Measurements from ENCODE around the gene SMIM35. TPM values are rescaled to one million over a fixed set of nuclear protein-coding genes. Genes with fewer than 3 reads are reported as not detected.
A peak's percentile ranks its signal among the peaks of the same experiment; 100 is the strongest.

The SMIM35 gene
- total and polyA plus RNA-seq, 4 experiments from 2014 or later = 0.21 to 0.76 (median 0.50) TPM

DNA sequence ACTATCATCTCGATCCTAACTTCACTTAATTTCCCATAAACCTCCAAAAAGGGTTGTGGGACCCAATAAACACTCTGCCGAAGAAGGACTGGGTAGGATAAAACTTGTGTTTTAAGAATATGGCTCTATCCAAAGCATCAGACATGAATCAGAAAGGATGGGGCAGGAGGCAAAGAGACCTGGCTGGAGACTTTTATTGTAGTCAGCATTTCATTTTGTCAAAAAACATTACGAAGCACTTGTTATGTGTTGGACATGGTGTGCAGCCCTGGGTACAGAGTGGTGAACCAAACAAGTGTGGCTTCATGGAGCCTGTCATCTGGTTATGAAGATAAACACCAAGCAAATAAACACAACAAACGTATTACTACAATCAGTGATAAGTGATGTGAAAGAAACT is 83.3 kb downstream of the SMIM35 start:
- peak overlapping the region; percentile 86 to 96 (median 91) for H3K27ac Mint-ChIP-seq
- POLR2A ChIA-PET (ENCODE audit: partially characterized antibody) = interaction anchor here (1.2 to 51.5 kb wide), 9 partner anchors 1 to 196 kb away, joined by 4 to 2125 read pairs (median 41); partner anchors contain the start of gene IL10RA
- H3K4me1 Mint-ChIP-seq = peaks cover 75 to 100% (median 94%) of the 10 kb centered on the region in 4 donors
- H3K27me3 Mint-ChIP-seq = no peaks in the 10 kb centered on the region
- H3K4me1 ChIP-seq (ENCODE audit: insufficient read depth, low read length) = peaks cover 100% of the 10 kb centered on the region
- H3K36me3 ChIP-seq (ENCODE audit: insufficient read depth, low read length) = peaks cover 23% of the 10 kb centered on the region
- H3K27me3 ChIP-seq (ENCODE audit: insufficient read depth, low read length) = no peaks in the 10 kb centered on the region
- CTCF ChIA-PET (ENCODE audit: partially characterized antibody) = interaction anchor here (1.1 to 19.1 kb wide), 8 partner anchors 10 to 196 kb away, joined by 3 to 211 read pairs (median 10); partner anchors contain the start of gene IL10RA
- H3K36me3 Mint-ChIP-seq = peaks cover 17 to 28% of the 10 kb centered on the region in 2 donors
- peaks cover 0 to 9% (median 4%) of the 10 kb centered on the region in 8 donors for H3K9me3 Mint-ChIP-seq
- peak overlapping the region; percentile 56 to 82 (median 70) for H3K4me3 Mint-ChIP-seq
- no peaks in the 10 kb centered on the region for H3K9me3 ChIP-seq (ENCODE audit: control insufficient read depth in 1 of 2, low read length in 2 of 2)
- intact Hi-C loops (cut with micrococcal nuclease) = loop anchor here (1.0 to 5.0 kb wide), 3 partner anchors 17 to 161 kb away; partner anchors contain the start of gene IL10RA
- peak overlapping the region in 1 of 2 donors; percentile 5 for H3K4me3 ChIP-seq (ENCODE audit: low read length in 2 of 2)
- peak in 1 of 5 donors; percentile 42 for DNase-seq
- H3K27ac ChIP-seq (ENCODE audit: low read depth, low read length) = peak overlapping the region; percentile 53

DNA sequence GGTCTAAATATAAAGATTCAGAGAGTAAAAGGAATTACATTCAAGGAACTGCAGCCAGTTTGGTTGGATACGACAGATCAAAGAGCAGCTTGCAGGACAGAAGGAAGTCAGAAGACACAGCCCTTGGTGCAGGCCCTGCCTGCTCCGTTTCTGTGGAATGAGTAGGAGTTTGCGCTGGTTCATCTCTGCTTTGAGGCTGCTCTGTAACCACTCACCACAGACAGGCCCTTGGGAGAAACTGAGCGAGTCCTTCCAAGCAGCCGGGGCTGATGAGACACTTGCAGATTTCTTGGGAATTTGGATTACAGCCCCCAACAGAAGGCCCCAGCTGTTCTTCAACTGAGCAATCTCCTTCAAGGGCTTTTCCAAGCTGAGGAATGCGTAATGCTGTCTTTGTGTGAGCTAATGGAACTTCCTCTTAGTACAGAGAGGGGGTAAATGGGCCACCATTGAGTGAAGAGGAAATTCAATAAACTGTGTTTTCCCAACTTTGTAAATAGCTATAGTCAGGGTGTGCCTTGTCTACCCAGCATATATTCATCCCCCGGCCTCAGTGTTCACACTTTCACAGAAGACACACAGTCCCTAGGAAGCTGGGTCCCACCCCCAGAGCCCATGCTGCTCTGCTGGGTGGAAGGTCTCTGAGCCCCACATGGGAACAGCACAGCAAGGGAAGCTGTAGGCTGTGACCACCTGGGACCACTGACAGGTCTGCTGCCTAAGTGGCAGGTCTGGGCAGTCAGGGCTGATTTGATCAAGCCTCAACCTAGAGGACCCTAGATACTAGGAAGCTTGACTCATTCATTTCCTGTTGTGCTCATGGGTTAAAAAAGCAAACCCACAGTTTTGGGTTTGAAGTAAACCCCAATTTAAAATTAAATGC is 84.0 kb downstream of the SMIM35 start:
- CTCF ChIA-PET (ENCODE audit: partially characterized antibody) = interaction anchor here (1.0 to 19.1 kb wide), 11 partner anchors 9 to 195 kb away, joined by 3 to 211 read pairs (median 4); partner anchors contain the start of gene IL10RA
- peak overlapping the region; percentile 86 to 96 (median 91) for H3K27ac Mint-ChIP-seq

DNA sequence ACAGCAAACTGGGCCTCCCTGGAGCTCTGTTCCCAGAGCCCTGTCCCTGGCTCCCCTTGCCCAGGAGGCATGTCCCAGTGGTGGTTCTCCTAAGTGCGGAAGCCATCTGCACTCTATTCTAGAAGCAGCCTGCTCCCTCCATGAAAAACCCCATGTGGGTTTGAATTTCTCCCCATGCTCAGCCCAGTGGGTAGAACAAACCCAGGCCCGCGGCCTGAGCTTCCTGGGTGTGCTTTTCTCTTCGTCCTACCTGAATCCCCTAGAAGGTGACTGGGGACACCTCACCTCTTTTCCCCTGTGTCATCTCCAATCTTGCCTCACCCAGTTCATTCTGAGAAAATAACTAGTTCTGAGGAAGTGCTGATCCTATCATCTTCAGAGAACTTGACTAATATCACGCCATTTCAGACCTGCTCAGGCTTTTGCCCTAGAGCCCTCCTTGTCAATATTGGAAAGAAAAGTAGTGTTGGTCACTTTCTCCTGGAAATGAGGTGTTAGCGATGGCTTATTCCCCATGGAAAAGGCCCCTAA is 84.7 kb downstream of the SMIM35 start:
- no peaks in the 10 kb centered on the region for H3K27me3 Mint-ChIP-seq
- POLR2A ChIA-PET (ENCODE audit: partially characterized antibody) = interaction anchor here (0.8 to 51.5 kb wide), 16 partner anchors 2 to 675 kb away, joined by 3 to 2125 read pairs (median 5); partner anchors contain the start of genes CD3G, CEP164, FXYD6 and IL10RA
- H3K4me1 Mint-ChIP-seq = peaks cover 76 to 100% (median 95%) of the 10 kb centered on the region in 4 donors
- H3K36me3 ChIP-seq (ENCODE audit: insufficient read depth, low read length) = peaks cover 37% of the 10 kb centered on the region
- H3K9me3 ChIP-seq (ENCODE audit: control insufficient read depth in 1 of 2, low read length in 2 of 2) = no peaks in the 10 kb centered on the region
- H3K9me3 Mint-ChIP-seq = peaks cover 0 to 9% (median 4%) of the 10 kb centered on the region in 8 donors
- no peaks in the 10 kb centered on the region for H3K27me3 ChIP-seq (ENCODE audit: insufficient read depth, low read length)
- DNase-seq = peak in 4 of 5 donors; percentile 26 to 70 (median 36)
- H3K27ac ChIP-seq (ENCODE audit: low read depth, low read length) = peak overlapping the region; percentile 53
- intact Hi-C loops (cut with micrococcal nuclease) = loop anchor here (1.0 to 5.0 kb wide), 3 partner anchors 15 to 160 kb away; partner anchors contain the start of gene IL10RA
- peaks cover 100% of the 10 kb centered on the region for H3K4me1 ChIP-seq (ENCODE audit: insufficient read depth, low read length)
- H3K4me3 ChIP-seq (ENCODE audit: low read length in 2 of 2) = peak overlapping the region; percentile 5 to 17
- peaks cover 30 to 42% of the 10 kb centered on the region in 2 donors for H3K36me3 Mint-ChIP-seq
- CTCF ChIA-PET (ENCODE audit: partially characterized antibody) = interaction anchor here (1.0 to 19.1 kb wide), 9 partner anchors 8 to 195 kb away, joined by 3 to 211 read pairs (median 4); partner anchors contain the start of gene IL10RA
- H3K4me3 Mint-ChIP-seq = peak overlapping the region; percentile 56 to 82 (median 67)
- peak overlapping the region; percentile 86 to 96 (median 91) for H3K27ac Mint-ChIP-seq

More for the DNA sequence above, 84.0 kb downstream of the SMIM35 start:
- peaks cover 0 to 9% (median 4%) of the 10 kb centered on the region in 8 donors for H3K9me3 Mint-ChIP-seq
- intact Hi-C loops (cut with micrococcal nuclease) = loop anchor here (1.0 to 5.0 kb wide), 4 partner anchors 16 to 160 kb away; partner anchors contain the start of gene IL10RA
- H3K4me1 Mint-ChIP-seq = peaks cover 76 to 100% (median 95%) of the 10 kb centered on the region in 4 donors
- H3K27ac ChIP-seq (ENCODE audit: low read depth, low read length) = peak overlapping the region; percentile 53
- H3K4me1 ChIP-seq (ENCODE audit: insufficient read depth, low read length) = peaks cover 100% of the 10 kb centered on the region
- no peaks in the 10 kb centered on the region for H3K27me3 ChIP-seq (ENCODE audit: insufficient read depth, low read length)
- POLR2A ChIA-PET (ENCODE audit: partially characterized antibody) = interaction anchor here (0.7 to 51.5 kb wide), 15 partner anchors 2 to 195 kb away, joined by 3 to 2125 read pairs (median 5); partner anchors contain the start of genes FXYD6 and IL10RA
- peak; percentile 26 to 68 (median 32) for DNase-seq
- peaks cover 30% of the 10 kb centered on the region for H3K36me3 ChIP-seq (ENCODE audit: insufficient read depth, low read length)
- H3K27me3 Mint-ChIP-seq = no peaks in the 10 kb centered on the region
- H3K4me3 Mint-ChIP-seq = peak overlapping the region; percentile 56 to 82 (median 70)
- H3K9me3 ChIP-seq (ENCODE audit: control insufficient read depth in 1 of 2, low read length in 2 of 2) = no peaks in the 10 kb centered on the region
- peaks cover 23 to 35% of the 10 kb centered on the region in 2 donors for H3K36me3 Mint-ChIP-seq
- peak overlapping the region; percentile 5 to 14 for H3K4me3 ChIP-seq (ENCODE audit: low read length in 2 of 2)

DNA sequence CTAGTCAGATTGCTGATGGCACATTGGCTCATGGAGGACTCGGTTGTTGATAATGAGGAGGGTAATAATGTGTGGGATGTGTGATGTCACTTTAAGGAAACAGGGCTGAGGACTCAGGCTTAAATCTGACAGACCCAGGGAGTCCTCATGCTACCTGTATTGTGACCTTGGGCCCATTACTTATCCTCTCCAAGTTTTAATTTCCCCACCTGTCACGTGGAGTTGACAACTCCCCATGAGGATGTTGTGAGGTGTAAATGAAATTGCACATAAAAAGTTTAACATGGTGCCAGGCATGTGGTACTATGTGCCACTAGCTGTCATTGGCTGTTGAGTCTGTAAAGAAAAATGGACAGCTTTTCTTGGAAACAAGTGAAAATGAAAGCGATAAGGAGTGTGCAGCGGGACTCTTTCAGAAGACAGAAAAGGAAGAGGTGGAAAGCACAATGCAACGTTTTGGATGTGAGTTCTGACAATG is 85.2 kb downstream of the SMIM35 start:
- Mint-ChIP-seq H3K27me3 (no peaks in the 10 kb centered on the region), H3K9me3 (peaks cover 0 to 9% (median 4%) of the 10 kb centered on the region in 8 donors), H3K36me3 (peaks cover 35 to 48% of the 10 kb centered on the region in 2 donors), H3K27ac (peak overlapping the region; percentile 86 to 96 (median 91)), H3K4me3 (peak overlapping the region; percentile 56 to 82 (median 70)), H3K4me1 (peaks cover 76 to 100% (median 94%) of the 10 kb centered on the region in 4 donors)
- peak overlapping the region; percentile 0 to 17 for H3K4me3 ChIP-seq (ENCODE audit: low read length in 2 of 2)
- peak overlapping the region; percentile 53 for H3K27ac ChIP-seq (ENCODE audit: low read depth, low read length)
- H3K36me3 ChIP-seq (ENCODE audit: insufficient read depth, low read length) = peaks cover 43% of the 10 kb centered on the region
- H3K9me3 ChIP-seq (ENCODE audit: control insufficient read depth in 1 of 2, low read length in 2 of 2) = no peaks in the 10 kb centered on the region
- POLR2A ChIA-PET (ENCODE audit: partially characterized antibody) = interaction anchor here (0.7 to 51.5 kb wide), 16 partner anchors 3 to 674 kb away, joined by 3 to 2125 read pairs (median 5); partner anchors contain the start of genes CD3G, CEP164 and IL10RA
- no peaks in the 10 kb centered on the region for H3K27me3 ChIP-seq (ENCODE audit: insufficient read depth, low read length)
- intact Hi-C loops (cut with micrococcal nuclease) = loop anchor here (5.0 kb wide), 1 partner anchor 159 kb away; no protein-coding TSS in a partner anchor
- peaks cover 100% of the 10 kb centered on the region for H3K4me1 ChIP-seq (ENCODE audit: insufficient read depth, low read length)
- CTCF ChIA-PET (ENCODE audit: partially characterized antibody) = interaction anchor here (1.1 to 19.1 kb wide), 8 partner anchors 12 to 185 kb away, joined by 3 to 211 read pairs (median 10); partner anchors contain the start of gene IL10RA
- peak; percentile 43 to 60 (median 53) for DNase-seq

DNA sequence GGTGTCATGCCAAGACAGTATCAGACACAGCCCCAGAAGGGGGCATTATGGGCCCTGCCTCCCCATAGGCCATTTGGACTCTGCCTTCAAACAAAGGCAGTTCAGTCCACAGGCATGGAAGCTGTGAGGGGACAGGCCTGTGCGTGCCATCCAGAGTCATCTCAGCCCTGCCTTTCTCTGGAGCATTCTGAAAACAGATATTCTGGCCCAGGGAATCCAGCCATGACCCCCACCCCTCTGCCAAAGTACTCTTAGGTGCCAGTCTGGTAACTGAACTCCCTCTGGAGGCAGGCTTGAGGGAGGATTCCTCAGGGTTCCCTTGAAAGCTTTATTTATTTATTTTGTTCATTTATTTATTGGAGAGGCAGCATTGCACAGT is 85.9 kb downstream of the SMIM35 start:
- ChIA-PET CTCF (ENCODE audit: partially characterized antibody) (interaction anchor here (1.0 to 19.1 kb wide), 11 partner anchors 12 to 191 kb away, joined by 3 to 211 read pairs (median 5); partner anchors contain the start of gene IL10RA), POLR2A (ENCODE audit: partially characterized antibody) (interaction anchor here (1.1 to 51.5 kb wide), 12 partner anchors 4 to 185 kb away, joined by 3 to 2125 read pairs (median 8); partner anchors contain the start of gene IL10RA)
- peaks cover 0 to 9% (median 4%) of the 10 kb centered on the region in 8 donors for H3K9me3 Mint-ChIP-seq
- peaks cover 41 to 54% of the 10 kb centered on the region in 2 donors for H3K36me3 Mint-ChIP-seq
- peaks cover 70 to 99% (median 93%) of the 10 kb centered on the region in 4 donors for H3K4me1 Mint-ChIP-seq
- peaks cover 50% of the 10 kb centered on the region for H3K36me3 ChIP-seq (ENCODE audit: insufficient read depth, low read length)
- intact Hi-C loops (cut with micrococcal nuclease) = loop anchor here (5.0 kb wide), 1 partner anchor 159 kb away; no protein-coding TSS in a partner anchor
- peak overlapping the region; percentile 53 for H3K27ac ChIP-seq (ENCODE audit: low read depth, low read length)
- DNase-seq = no peak
- H3K27ac Mint-ChIP-seq = peak overlapping the region in 6 of 7 donors; percentile 80 to 96 (median 90)
- H3K4me3 Mint-ChIP-seq = peak overlapping the region in 4 of 8 donors; percentile 31 to 82 (median 73)
- no peaks in the 10 kb centered on the region for H3K9me3 ChIP-seq (ENCODE audit: control insufficient read depth in 1 of 2, low read length in 2 of 2)
- H3K27me3 ChIP-seq (ENCODE audit: insufficient read depth, low read length) = no peaks in the 10 kb centered on the region
- H3K27me3 Mint-ChIP-seq = no peaks in the 10 kb centered on the region
- H3K4me1 ChIP-seq (ENCODE audit: insufficient read depth, low read length) = peaks cover 100% of the 10 kb centered on the region
- no peak overlapping the region for H3K4me3 ChIP-seq (ENCODE audit: low read length in 2 of 2)
